Activated T-cell treated with anti-CD3 and anti-CD28 coated beads, Interleukin-2, amount 50 U/mL, for 4 hours (primary cell): ENCODE measurements around the gene MLEC. TPM values are rescaled to one million over a fixed set of nuclear protein-coding genes. Genes with fewer than 3 reads are reported as not detected.
A peak's percentile ranks its signal among the peaks of the same experiment; 100 is the strongest.

Source experiments
- ATAC-seq, 2 donors: fragments of 200-7000 bp; cut with Tn5 transposase; one replicate each; pipeline ENCODE4 v1.10.0; 2021
- DNase-seq: peaks from one replicate; pipeline ENCODE4 v3.0.0-alpha.2; 2020
- H3K27me3 Mint-ChIP-seq: one replicate; pipeline ENCODE4 v1.8.0; 2021; ENCODE audit warnings: low read depth, mixed read lengths
- H3K36me3 Mint-ChIP-seq: one replicate; pipeline ENCODE4 v1.8.0; 2022; ENCODE audit warnings: mixed read lengths; ENCODE audit not compliant: insufficient read depth
- H3K4me1 Mint-ChIP-seq: one replicate; pipeline ENCODE4 v1.8.0; 2021; ENCODE audit warnings: low read depth, mixed read lengths
- H3K4me3 Mint-ChIP-seq: one replicate; pipeline ENCODE4 v1.8.0; 2021; ENCODE audit warnings: mild to moderate bottlenecking, moderate library complexity, mixed read lengths
- H3K9me3 Mint-ChIP-seq: one replicate; pipeline ENCODE4 v1.8.0; 2021; ENCODE audit warnings: mixed read lengths
- total RNA-seq, 3 donors: library from RNA; stranded (reverse); gene quantifications; one replicate each; pipeline ENCODE4 v1.2.1, GENCODE V29; 2021

The MLEC gene, protein sequence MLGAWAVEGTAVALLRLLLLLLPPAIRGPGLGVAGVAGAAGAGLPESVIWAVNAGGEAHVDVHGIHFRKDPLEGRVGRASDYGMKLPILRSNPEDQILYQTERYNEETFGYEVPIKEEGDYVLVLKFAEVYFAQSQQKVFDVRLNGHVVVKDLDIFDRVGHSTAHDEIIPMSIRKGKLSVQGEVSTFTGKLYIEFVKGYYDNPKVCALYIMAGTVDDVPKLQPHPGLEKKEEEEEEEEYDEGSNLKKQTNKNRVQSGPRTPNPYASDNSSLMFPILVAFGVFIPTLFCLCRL
- 100 to 1,000 TPM; 153 to 172 (median 153) TPM for total RNA-seq

DNA sequence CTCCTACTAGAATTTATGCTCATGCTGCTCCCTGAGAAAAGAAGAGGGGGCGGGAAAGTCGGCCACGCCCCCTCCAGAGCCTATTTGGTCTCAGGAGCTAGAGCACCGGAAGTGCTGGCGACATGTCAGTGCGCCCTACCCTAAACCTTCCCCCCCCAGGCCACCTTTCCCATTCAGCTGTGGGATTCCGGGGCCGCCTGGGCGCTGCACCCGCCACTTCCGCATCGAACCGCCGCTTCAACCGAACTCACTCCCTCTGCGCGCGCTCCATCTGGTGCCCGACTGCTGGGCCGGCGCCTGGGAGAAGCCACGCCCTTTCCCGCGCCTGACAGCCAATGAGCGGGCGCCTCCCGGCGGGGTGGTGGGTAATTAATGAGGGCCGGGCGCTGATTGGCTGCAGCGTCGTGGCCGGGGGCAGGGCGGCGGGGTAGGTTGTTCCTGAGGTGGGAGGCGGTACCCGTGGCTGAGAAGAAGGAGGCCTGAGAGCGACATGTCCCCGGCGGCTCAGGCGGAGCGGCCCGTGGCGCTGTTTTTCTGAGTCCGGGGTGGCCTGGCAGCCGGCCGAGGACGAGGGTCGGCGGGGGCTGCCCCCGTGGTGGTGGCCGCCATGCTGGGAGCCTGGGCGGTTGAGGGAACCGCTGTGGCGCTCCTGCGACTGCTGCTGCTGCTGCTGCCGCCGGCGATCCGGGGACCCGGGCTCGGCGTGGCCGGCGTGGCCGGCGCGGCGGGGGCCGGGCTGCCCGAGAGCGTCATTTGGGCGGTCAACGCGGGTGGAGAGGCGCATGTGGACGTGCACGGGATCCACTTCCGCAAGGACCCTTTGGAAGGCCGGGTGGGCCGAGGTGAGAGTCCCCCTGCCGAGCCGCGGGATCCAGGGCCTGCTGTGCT, at the start of gene MLEC:
Gene MLEC (plus strand): TSS at position 460 of the 888 bp plus-strand sequence. CDS start 148 bp downstream, at position 608.
- H3K27me3 Mint-ChIP-seq = no peaks in the 10 kb centered on the region
- H3K36me3 Mint-ChIP-seq = peaks cover 3% of the 10 kb centered on the region
- no peaks in the 10 kb centered on the region for H3K9me3 Mint-ChIP-seq
- H3K4me3 Mint-ChIP-seq = peak within 1 kb of the TSS; percentile 92
- ATAC-seq (peak; percentile 85 to 86), DNase-seq (peak; percentile 99)
- peaks cover 42% of the 10 kb centered on the region for H3K4me1 Mint-ChIP-seq

DNA sequence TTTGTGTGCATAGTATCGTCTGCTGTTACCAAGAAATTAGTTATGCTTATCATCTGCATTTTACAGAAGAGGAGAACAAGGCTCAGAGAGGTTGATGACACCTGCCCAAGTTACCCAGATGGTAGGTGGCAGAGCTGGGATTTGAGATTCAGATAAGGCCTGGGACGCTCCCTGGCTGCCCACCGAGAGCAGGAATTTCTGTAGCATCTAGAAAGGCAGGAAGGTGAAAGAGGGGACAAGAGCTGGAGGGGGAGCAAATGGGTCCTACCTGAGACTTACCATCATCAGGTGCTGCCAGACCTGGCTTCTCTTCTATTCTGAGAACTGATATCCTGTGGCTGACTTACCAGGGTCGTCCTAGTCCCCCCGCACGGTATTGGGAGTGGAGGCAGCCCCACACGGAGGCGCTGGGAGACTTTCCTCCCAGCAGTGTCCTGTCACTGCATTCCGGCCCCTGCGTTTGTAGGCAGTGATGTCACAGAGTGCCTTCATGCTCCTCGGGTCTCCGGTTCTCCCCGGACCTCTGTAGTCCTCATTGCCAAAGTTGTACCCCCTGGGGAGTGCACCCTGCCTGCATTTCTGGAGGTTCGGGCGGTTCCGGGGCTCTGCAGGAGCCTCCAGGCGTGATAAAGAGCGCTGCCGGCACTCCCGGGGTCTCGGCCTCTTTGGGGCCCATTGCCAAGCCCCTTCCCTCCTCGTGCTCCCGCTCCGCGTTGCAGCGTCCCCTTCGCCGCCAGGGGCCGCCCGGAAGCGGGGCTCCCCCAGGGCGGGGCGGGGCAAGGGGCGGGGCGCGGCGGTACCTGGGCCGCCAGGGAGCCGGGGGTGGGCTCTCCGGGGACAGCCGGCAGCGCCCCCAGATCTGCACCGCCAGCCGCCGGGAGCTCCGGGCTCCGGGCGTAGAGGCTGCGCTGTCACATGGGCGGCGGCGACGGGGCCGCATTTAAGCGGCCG, 46.9 kb upstream of the MLEC start, which contains the start of gene CABP1:
Gene CABP1 (plus strand): TSS at position 856 of the 951 bp plus-strand sequence. CDS start 60 bp downstream, at position 916.
- peak; percentile 71 for DNase-seq
- peaks cover 47% of the 10 kb centered on the region for H3K27me3 Mint-ChIP-seq
- peak; percentile 87 for ATAC-seq
- H3K36me3 Mint-ChIP-seq = no peaks in the 10 kb centered on the region
- H3K4me1 Mint-ChIP-seq = peaks cover 8% of the 10 kb centered on the region
- no peaks in the 10 kb centered on the region for H3K9me3 Mint-ChIP-seq
- H3K4me3 Mint-ChIP-seq = peak within 1 kb of the TSS; percentile 72

DNA sequence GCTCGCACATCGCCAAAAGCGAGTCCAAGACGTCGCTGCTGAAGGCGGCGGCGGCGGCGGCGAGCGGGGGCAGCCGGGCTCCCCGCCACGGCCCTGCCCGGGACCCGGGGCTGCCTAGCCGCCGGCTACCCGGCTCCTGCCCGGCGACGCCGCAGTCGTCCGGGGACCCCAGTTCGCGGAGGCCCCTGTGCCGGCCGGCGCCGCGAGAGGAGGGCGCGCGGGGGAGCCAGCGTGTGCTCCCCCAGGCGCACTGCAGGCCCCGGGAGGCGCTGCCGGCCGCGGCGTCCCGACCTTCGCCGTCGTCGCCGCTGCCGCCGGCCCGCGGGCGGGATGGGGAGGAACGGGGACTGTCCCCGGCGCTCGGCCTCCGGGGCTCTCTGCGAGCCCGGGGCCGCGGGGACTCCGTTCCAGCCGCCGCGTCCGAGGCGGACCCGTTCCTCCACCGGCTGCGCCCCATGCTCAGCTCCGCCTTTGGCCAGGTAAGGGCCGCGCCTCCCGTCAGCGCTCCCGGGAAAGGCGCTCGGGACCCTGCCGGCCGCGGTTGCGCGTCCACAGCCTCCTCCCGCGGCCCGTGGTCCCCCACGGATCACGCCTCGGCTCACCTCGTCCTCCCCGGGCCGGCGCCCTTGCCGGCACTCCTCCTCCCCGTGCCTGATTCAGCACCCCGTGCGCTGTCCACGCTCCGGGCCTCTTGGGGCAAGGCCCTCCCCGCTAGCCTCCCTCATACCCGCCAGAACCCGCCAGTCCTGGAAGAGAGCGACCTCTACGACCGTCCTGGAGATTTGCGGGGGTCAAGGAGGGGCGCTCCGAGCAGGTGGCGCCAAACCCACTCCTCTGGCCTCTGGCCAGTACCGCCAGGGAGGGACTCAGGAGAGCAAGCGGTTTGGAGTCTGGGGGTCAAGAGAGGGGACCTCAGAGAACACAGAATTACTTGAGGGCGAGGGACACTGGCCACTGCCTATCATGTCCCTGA, 45.8 kb upstream of the MLEC start:
- Mint-ChIP-seq H3K36me3 (no peaks in the 10 kb centered on the region), H3K4me1 (peaks cover 8% of the 10 kb centered on the region), H3K9me3 (no peaks in the 10 kb centered on the region), H3K4me3 (peak overlapping the region; percentile 72), H3K27me3 (peaks cover 56% of the 10 kb centered on the region)
- DNase-seq (peak; percentile 35), ATAC-seq (peak; percentile 69)

DNA sequence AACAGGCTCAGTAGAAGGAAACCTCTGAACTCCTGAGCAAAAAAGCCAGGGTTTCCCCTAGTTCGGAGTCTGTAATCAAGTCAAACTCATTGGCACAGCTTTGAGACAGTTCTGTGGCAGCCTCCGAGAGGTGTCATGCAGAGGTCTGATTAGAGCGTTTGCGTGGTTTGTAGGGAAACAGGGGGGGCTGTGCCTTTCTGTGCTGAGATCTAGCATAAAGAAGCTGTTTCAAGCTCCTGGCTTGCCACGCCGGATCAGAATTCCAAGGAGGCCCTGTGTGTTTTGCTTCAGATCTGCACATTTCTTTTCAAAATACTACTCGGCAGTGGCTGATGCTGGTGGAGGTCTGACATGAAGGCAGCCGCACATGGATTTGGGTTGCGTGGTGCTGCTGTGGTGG, 44.8 kb upstream of the MLEC start:
- H3K9me3 Mint-ChIP-seq = no peaks in the 10 kb centered on the region
- peaks cover 64% of the 10 kb centered on the region for H3K27me3 Mint-ChIP-seq
- H3K4me3 Mint-ChIP-seq = no peak overlapping the region
- peaks cover 13% of the 10 kb centered on the region for H3K4me1 Mint-ChIP-seq
- ATAC-seq (no peak), DNase-seq (no peak)
- no peaks in the 10 kb centered on the region for H3K36me3 Mint-ChIP-seq

DNA sequence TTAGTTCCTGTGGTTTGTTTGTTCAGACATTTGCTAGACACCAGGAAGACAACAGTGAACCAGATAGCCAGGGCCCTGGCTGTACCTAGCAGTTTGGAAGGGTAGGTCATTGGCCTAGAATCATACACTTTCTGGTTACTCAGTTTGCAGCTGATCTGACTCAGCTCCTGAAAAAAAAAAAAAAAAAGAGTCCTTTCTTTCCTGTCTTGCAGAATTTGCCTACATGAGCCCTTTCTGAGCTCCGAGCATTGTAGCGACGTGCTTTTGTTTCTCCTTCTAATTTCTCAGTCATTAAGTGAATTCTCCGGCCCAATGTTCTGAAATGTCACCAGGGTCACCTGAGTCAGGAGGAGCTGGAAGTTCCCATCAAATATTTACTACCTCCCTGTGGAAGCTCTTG, 44.1 kb upstream of the MLEC start:
- Mint-ChIP-seq H3K9me3 (no peaks in the 10 kb centered on the region), H3K36me3 (no peaks in the 10 kb centered on the region), H3K4me1 (peaks cover 13% of the 10 kb centered on the region), H3K4me3 (no peak overlapping the region), H3K27me3 (peaks cover 65% of the 10 kb centered on the region)
- ATAC-seq (no peak), DNase-seq (no peak)

DNA sequence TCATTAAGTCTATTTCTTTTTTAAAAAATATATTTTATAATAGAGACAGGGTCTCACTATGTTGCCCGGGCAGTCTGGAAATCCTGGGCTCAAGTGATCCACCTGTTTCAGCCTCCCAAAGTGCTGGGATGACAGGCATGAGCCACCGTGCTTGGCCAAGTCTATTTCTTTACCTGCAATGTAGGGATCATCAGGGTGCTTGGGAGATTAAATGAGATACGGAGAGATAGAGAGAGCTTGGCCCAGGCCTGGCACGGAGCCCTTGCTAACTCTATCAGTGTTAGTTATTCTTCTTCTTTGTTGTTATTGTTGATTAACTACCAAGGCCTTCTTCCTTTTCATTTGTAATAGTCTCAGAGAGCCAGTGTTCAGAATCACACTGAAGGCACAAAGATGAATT, 43.4 kb upstream of the MLEC start:
- Mint-ChIP-seq H3K4me3 (no peak overlapping the region), H3K27me3 (peaks cover 69% of the 10 kb centered on the region), H3K4me1 (peaks cover 13% of the 10 kb centered on the region), H3K36me3 (no peaks in the 10 kb centered on the region), H3K9me3 (no peaks in the 10 kb centered on the region)
- ATAC-seq (no peak), DNase-seq (no peak)

DNA sequence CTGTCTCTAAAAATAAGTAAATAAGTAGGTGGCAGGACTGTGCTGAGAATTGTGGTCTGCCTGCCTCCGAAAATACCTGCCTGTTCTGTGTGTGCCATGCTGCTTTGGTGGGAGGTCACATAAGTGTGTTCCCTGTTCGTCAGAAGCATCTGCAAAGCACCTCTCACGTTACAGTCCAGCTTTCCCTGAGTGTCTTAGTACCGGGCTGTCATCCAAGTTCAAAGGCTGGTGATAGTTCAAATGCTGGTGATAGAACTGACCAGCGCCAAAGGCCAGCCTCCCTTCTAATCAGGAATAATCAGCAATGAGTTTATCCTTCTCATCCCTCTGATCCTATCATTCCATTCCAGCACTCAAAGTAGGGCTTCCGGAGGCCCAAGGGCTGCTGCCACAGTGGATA, 40.9 kb upstream of the MLEC start:
- ATAC-seq = no peak
- no peak overlapping the region for H3K4me3 Mint-ChIP-seq
- no peaks in the 10 kb centered on the region for H3K36me3 Mint-ChIP-seq
- H3K9me3 Mint-ChIP-seq = no peaks in the 10 kb centered on the region
- peaks cover 75% of the 10 kb centered on the region for H3K27me3 Mint-ChIP-seq
- H3K4me1 Mint-ChIP-seq = peaks cover 17% of the 10 kb centered on the region
- DNase-seq = no peak

DNA sequence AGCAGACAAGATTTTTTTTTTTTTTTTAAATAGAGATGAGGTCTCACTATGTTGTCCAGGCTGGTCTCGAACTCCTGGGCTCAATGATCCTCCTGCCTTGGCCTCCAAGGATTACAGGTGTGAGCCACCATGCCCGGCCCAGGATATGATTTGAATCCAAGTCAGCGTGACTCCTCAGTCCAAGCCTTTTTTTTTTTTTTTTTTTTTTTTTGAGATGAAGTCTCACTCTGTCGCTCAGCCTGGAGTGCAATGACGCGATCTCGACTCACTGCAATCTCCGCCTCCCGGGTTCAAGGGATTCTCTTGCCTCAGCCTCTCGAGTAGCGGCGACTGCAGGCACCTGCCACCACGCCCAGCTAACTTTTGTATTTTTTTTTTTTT, 39.6 kb upstream of the MLEC start:
- no peaks in the 10 kb centered on the region for H3K9me3 Mint-ChIP-seq
- peaks cover 66% of the 10 kb centered on the region for H3K27me3 Mint-ChIP-seq
- ATAC-seq (no peak), DNase-seq (no peak)
- no peaks in the 10 kb centered on the region for H3K36me3 Mint-ChIP-seq
- H3K4me3 Mint-ChIP-seq = no peak overlapping the region
- peaks cover 11% of the 10 kb centered on the region for H3K4me1 Mint-ChIP-seq

DNA sequence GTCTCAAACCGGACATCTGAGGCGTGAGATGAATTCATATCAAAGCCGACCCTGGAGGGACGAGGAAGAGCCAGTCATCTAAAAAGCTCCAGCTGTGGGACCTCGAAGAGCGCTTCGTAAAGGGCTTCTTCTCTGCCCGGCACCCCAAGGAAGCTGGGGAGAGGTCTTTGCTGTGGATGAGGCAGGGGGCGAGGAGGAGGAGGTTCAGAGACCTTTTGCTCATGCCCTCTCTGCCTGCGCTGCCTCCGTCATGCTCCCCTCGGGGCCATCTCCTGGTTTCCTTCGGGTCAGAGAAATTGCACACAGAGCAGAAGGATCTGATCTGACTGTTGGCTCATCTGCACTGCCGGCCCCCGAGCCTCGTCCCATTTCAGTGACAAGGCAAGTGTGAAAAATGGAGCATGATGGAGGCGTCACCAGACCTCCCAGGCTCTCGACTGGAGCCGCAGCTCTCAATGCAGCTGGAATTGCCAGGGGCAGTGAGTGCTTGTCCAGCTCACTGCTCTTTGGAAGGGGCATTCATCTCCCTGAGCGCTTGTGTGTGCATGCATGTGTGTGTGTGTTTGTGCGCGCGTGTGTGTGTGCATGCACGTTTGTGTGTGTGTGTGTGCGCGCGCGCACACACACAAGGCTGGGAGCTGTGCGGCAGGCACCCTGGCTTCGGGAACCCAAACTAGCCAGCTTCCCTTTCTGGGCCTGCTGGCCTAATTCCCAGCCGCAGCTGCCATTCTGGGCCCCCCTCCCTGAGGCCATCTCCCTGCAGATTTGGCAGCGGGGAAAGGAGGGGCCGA, 37.3 kb upstream of the MLEC start:
- ATAC-seq (peak; percentile 7 to 11), DNase-seq (no peak)
- Mint-ChIP-seq H3K4me1 (peaks cover 11% of the 10 kb centered on the region), H3K4me3 (no peak overlapping the region), H3K36me3 (no peaks in the 10 kb centered on the region), H3K9me3 (no peaks in the 10 kb centered on the region), H3K27me3 (peaks cover 47% of the 10 kb centered on the region)

DNA sequence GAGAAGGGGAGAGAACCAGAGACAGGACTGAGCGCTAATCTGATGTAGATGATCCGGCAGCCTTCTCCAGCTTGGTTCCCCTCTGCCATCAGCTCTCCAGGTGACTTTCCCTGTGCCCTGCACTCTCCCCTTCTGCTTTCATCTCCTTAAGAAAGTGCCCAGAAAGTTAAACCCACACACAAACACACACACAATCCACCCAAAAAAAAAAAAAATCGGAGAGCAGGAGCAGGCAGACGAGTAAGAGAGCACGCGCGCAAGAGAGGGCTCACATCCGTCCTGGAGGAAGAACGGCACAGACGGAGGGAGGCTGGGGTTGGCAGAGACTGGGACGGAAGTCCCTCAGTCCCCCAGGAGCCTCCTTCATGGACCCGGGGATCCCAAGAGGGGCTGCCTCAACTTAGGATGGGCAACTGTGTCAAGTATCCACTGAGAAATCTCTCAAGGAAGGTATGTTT, 36.7 kb upstream of the MLEC start:
- DNase-seq (no peak), ATAC-seq (no peak)
- Mint-ChIP-seq H3K9me3 (no peaks in the 10 kb centered on the region), H3K27me3 (peaks cover 41% of the 10 kb centered on the region), H3K36me3 (no peaks in the 10 kb centered on the region), H3K4me1 (peaks cover 11% of the 10 kb centered on the region), H3K4me3 (no peak overlapping the region)

DNA sequence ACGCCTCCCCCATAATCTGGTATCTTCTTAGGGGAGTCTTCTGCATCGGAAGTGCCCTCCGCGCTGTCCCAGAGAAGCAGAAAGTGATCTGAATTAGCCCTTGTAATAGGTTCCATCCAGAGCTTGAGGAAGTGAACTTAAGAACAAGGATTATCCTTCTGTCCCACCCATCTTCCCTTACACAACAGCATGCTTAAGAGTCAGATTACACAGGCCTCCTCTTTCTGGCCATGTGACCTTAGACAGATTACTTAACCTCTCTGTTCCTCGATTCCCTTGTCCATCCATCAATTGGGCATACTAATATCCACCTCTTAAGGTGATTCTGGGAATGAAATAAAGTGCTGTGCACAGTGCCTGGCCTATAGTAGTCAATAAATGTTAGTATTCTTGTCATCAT, 35.1 kb upstream of the MLEC start:
- DNase-seq (no peak), ATAC-seq (no peak)
- Mint-ChIP-seq H3K36me3 (no peaks in the 10 kb centered on the region), H3K9me3 (no peaks in the 10 kb centered on the region), H3K4me1 (peaks cover 10% of the 10 kb centered on the region), H3K4me3 (no peak overlapping the region), H3K27me3 (peaks cover 30% of the 10 kb centered on the region)

DNA sequence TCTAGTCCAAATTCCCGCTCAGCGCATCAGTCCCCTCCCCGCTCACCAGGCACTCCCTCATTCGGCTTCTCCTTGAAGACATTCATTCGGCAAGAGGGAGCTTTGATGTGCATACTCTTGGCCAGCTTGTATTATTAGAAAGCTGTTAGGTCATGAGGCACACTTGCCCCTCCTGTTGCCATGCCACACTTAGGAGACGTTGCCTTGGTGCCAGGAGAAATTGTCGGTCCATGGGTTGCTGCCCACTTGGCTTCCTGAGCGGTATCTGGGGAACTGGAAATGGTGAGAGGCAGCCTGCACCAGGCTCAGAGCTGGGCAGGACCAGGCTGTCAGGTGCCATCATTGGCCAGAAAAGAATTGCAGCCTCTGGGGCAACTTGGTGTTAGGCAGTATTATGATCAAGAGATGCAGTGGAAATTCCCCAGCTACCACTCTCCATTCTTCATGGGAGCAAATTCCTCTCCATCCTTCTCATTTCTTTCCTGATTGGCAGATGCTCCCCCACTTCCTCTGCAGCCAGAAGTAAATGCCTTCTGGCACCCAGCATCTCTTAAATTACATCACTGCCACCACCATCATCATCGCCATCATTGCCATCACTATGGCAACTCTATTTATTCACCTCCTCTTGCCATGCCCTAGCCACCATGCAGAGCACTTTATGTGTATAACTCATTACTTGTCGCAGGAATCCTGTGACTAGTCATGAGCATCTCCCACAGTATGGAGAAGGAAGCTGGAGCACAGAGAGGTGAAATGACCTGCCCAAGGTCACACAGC, 34.1 kb upstream of the MLEC start:
- peaks cover 26% of the 10 kb centered on the region for H3K27me3 Mint-ChIP-seq
- no peaks in the 10 kb centered on the region for H3K36me3 Mint-ChIP-seq
- DNase-seq = no peak
- no peak overlapping the region for H3K4me3 Mint-ChIP-seq
- peaks cover 6% of the 10 kb centered on the region for H3K4me1 Mint-ChIP-seq
- no peak for ATAC-seq
- H3K9me3 Mint-ChIP-seq = no peaks in the 10 kb centered on the region
